CD4-positive, alpha-beta T cell treated with Interleukin-15 for 4 hours (primary cell): ENCODE data around the gene ADAT2.
A peak's percentile ranks its signal among the peaks of the same experiment; 100 is the strongest.
"Not testable (repeated sequence)": the region's sequence is repeated elsewhere in the genome, so short reads cannot be mapped to it uniquely, and the experiment has no call there.

Experiments
- DNase-seq: peaks from one replicate; pipeline ENCODE4 v3.0.0-alpha.2; 2020; ENCODE audit warnings: low spot score

Gene ADAT2

GRCh38 chr6:143450453-143451371 is at the start of gene ADAT2, which contains the start of gene PEX3:
TSS of gene ADAT2 (minus strand) at chr6:143450695. CDS start at chr6:143450658, 37 bp downstream.
TSS of gene PEX3 (plus strand) at chr6:143450805. CDS start at chr6:143451043, 238 bp downstream.
- peak; percentile 93 for DNase-seq

DNA sequence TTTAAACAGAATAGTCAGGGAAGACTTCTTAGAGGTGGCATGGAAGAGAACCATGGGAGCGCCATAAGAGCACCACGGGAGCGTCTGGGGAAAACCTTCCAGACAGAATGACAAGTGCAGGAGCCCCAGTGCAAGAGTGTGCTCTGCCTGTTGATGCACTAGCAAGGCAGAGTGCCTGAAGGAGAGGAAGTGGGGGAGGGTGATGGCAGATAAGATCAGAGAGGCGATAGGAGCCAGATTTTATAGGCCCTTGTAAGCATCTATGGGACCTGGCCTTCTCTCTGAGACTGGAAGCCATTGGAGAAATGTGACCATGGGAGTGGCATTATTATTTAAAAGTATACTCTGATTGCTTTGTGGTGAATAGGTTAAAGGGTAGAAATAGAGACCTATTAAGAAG is 47.9 kb upstream of the ADAT2 start:
- peak; percentile 9 for DNase-seq

- no peak for DNase-seq
Measured at GRCh38 chr6:143496974-143497373, 46.5 kb upstream of the ADAT2 start.

DNA sequence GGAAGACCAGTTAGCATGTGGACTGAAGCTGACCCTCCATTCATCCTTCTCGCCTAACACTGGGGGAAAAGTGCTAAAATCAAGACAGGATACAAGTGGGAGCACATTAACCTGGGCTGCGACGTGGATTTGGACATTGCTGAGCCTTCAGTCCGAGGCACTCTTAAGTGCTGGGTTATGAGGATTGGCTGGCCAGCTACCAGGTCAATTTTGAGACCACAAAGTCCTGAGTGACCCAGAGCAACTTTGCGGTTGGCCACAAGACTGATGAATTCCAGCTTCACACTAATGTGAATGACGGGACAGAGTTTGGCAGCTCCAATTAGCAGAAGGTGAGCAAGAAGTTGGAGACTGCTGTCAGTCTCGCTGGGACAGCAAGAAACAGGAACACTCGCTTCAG is 40.3 kb upstream of the ADAT2 start:
- no peak for DNase-seq

DNA sequence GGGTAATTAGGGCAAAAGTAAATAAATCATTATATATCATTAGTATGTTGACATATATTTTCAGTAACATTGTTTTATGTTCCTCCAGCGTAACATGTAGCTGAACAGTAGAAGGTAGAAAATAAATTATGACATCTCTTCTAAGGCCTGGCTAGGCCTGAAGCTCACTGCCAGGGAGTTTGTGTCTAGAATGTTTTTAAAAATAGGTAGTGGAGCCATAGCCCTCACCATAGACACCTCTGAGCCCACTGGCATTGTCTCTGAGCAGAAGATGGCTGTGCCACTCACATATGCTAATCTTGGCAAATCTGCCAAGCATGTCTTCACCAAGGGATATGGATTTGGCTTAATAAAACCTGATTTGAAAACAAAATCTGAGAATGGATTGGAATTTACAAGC is 39.7 kb upstream of the ADAT2 start:
- DNase-seq: no peak

DNA sequence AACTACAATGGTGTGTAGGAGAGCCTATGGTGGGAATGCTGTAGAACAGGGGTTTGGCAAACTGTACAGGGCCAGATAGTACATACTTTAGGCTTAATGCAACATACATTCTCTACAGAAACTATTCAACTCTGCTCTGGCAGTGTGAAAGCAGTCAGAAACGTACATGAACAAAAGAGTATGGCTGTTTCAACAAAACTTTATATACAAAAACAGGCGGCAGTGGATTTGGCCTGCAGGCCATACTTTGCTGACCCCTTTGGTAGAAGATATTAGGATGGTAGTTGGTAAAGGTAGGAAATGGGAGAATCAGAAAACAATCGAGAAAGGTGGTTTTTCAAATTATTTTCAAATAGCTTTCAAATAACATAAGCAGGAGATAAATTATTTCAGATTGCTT is 36.3 kb upstream of the ADAT2 start:
- DNase-seq: no peak

- no peak for DNase-seq
Measured at GRCh38 chr6:143485967-143486366, 35.5 kb upstream of the ADAT2 start.

GRCh38 chr6:143482593-143482992 is 32.1 kb upstream of the ADAT2 start:
- DNase-seq: no peak

DNA sequence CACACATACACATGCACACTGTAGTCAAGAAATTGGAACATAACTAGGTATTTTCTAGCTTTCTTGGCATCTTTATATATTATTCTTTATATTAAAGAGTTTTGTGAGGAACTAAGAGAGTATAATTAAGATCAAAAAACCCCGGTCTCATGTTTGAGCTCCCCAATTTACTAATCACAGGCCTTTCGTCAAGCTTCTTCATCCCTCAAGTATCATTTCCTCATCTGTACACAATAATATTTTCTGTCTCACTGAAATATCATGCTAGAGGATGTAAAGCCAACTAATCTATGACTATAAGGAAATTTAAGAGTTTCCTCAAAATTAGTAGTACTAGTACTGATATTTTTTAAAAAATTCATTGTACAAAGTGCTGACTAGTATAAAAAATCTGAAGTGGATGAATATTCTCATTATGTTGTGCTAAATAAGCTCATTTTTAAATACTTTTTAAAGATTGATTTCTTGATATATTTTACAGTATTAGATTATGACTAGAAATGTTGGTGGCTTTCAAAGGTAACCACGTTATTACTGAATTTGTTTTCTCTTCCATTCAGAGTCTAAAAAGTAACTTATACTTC is 28.1 kb upstream of the ADAT2 start:
- no peak for DNase-seq

GRCh38 chr6:143476545-143476944 is 26.1 kb upstream of the ADAT2 start:
- DNase-seq: no peak

DNA sequence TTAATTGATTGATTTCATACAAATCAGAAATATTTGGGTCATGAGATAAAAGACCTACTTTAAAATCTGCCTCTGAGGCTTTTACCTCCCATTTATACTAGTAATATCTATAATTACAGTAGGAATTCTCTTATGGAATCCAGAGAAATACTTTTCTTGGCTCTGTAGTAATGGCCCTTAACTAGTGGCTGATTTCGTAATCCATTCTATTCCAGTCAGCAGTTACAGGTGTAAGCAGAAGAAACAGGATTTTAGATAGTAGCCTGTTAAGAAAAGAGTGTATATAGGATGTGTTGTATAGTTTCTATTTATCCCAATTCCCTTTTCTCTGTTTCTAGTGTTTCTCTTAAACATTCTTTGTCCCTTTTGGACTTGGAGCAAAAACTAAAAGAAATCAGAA is 21.3 kb upstream of the ADAT2 start:
- DNase-seq: no peak

DNA sequence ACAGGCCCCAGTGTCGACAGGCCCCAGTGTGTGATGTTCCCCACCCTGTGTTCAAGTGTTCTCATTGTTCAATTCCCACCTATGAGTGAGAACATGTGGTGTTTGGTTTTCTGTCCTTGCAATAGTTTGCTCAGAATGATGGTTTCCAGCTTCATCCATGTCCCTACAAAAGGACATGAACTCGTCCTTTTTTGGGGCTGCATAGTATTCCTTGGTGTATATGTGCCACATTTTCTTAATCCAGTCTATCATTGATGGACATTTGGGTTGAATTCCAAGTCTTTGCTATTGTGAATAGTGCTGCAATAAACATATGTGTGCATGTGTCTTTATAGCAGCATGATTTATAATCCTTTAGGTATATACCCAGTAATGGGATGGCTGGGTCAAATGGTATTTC is 18.3 kb upstream of the ADAT2 start:
- DNase-seq: not testable (repeated sequence)

DNA sequence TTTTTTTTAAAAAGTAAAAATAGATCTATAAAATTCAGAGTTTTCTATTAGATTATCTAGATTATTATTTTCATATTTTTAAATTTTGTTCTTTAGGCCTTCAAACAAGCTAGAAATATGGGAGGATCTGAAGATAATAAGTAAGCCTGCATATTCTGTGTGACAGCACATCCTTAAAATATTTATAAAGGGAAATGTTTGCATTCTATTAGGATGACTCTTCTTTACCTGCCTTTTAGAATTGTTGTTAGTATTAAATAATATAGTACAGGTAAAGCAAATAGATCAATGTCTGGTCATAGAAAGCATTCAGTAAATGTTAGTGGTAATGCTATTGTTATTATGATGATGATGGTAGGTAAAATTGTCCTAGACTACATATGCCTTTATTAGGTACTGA is 17.5 kb upstream of the ADAT2 start:
- DNase-seq: no peak

DNA sequence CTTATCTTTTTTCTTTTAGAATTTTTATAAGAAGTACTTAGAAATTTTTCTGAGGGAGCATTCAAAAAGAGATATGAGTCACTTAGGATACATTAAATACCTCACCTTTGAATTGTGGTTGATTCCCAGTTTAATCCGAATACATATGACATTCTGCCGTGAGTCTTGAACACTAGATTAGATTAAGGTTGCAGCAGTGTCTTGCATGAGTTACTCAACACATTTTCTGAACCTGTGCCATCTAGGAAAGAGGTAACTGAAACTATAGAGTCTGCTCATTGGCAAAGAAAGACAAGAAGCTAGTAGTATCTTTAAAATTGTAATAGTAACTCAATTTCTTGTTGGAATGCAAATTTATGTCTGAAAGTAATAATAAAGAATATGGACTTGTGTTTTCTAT is 15.1 kb upstream of the ADAT2 start:
- DNase-seq: no peak

- DNase-seq: no peak
Measured at GRCh38 chr6:143457563-143458359, 7.3 kb upstream of the ADAT2 start.

- no peak for DNase-seq
Measured at GRCh38 chr6:143451531-143451930, 1.0 kb upstream of the ADAT2 start.

DNA sequence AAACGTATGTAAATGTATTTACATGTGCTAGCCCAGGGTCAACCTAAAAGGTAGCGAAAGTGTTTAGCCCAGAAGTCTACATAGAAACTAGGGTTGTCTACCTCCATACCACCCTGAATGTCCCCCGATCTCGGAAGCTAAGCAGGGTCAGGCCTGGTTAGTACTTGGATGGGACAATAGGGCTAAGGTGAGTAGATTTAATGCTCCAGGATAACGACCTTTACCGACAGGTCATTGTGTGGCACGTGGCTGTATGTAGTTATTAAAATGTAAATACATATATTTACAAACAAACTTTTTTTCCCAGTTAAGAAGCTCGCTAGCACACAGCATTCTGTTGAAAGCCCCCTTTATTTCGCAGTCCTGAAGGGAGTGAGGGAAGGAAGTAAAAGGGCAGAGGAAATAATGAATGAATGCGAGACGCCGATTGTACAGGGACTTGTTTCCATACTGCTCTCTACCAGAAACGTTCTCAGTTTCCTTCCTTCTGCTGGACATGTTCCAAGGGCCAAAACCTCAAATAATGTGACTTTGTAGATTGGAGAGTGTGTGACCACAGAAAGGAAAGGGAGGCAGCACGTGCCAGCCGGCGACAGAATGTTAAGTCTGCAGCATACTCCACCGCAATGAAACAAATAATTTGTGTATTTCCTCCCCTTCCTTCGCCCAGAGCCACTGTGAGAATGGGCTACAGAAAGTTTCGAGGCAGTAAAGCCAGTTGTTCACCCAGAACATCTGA is 612 bp downstream of the ADAT2 start:
- DNase-seq: peak; percentile 56

- no peak for DNase-seq
Measured at GRCh38 chr6:143449082-143449713, 1.3 kb downstream of the ADAT2 start.

- DNase-seq: not testable (repeated sequence)
Measured at GRCh38 chr6:143447865-143448264, 2.6 kb downstream of the ADAT2 start.

DNA sequence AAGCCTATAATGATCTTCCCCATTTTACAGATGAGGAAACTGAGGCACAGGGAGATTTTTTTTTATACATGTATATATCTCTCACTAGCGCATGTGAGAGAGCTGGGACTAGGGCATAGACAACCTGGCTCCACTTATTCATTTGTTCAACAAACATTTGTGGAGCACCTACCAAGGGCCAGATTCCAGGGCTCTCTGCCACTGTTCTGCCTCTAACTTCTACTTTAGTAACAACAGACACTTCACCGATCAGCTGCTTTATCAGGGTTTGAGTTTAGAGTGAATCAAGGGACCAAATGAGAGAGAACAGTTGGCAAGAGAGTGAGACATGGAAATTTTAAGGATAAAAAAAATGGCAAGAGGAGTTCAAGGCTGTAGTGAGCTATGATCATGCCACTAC is 7.4 kb downstream of the ADAT2 start:
- no peak for DNase-seq
